Breast epithelium (tissue), 3 donors: Measurements from ENCODE around the gene OAT.

ENCODE experiments used
- CTCF ChIP-seq, 3 donors: fragments of 450-650 bp; IDR thresholded peaks; one replicate each; pipeline ENCODE4 v1.5.1; 2016 to 2017; ENCODE audit warnings: antibody characterized with exemption in 3 of 3, mild to moderate bottlenecking in 3 of 3, moderate library complexity in 3 of 3
- POLR2A ChIP-seq: fragments of 450-650 bp; IDR thresholded peaks from one replicate; pipeline ENCODE4 v1.6.1; 2016; ENCODE audit warnings: antibody characterized with exemption, mild to moderate bottlenecking, moderate library complexity

GRCh38 chr10:124436191-124436638, 17.5 kb upstream of the OAT start:
- TF ChIP-seq CTCF (IDR thresholded peaks at IDR 0.05) (no peak), POLR2A (no peak)
